HAP-1 (cell line): ENCODE measurements around the gene KIAA0232.
"Not testable (repeated sequence)": the region's sequence is repeated elsewhere in the genome, so short reads cannot be mapped to it uniquely, and the experiment has no call there.

Source experiments
- DNase-seq, 2 experiments: peaks; one replicate each; pipeline ENCODE4 v3.0.0-alpha.2; 2016 to 2020; ENCODE audit warnings: low spot score in 2 of 2
- H3K27me3 ChIP-seq: fragments of 250-450 bp; sonication (Bioruptor Pico); 2 replicates; pipeline ENCODE4 v1.5.1; 2020; ENCODE audit warnings: low read depth, mild to moderate bottlenecking, moderate library complexity
- H3K36me3 ChIP-seq: fragments of 250-450 bp; sonication (Bioruptor Pico); replicated peaks from 2 replicates; pipeline ENCODE4 v1.5.1; 2020; ENCODE audit warnings: mild to moderate bottlenecking
- H3K4me1 ChIP-seq: fragments of 250-450 bp; sonication (Bioruptor Pico); 2 replicates; pipeline ENCODE4 v1.5.1; 2020; ENCODE audit warnings: mild to moderate bottlenecking
- H3K4me3 ChIP-seq: fragments of 250-450 bp; sonication (Bioruptor Pico); 2 replicates; pipeline ENCODE4 v1.5.1; 2020; ENCODE audit warnings: mild to moderate bottlenecking, moderate library complexity
- H3K9me3 ChIP-seq: fragments of 250-450 bp; sonication (Bioruptor Pico); 2 replicates; pipeline ENCODE4 v1.5.1; 2020; ENCODE audit warnings: mild to moderate bottlenecking, moderate library complexity
- in situ Hi-C: fragments of 300-500 bp; cut with MboI; formaldehyde crosslinking; loops from 3 replicates; pipeline ENCODE4 v1.14.3; 2020; ENCODE audit warnings: low sequenced_read_pairs, inconsistent platforms, mixed read lengths

The KIAA0232 gene

GRCh38 chr4:6751611-6752485 is 30.7 kb upstream of the KIAA0232 start:
- no peak for DNase-seq
- Histone ChIP-seq H3K36me3 (no peaks in the 10 kb centered on the region), H3K27me3 (no peaks in the 10 kb centered on the region), H3K4me3 (no peak overlapping the region), H3K9me3 (no peaks in the 10 kb centered on the region), H3K4me1 (no peaks in the 10 kb centered on the region)
- in situ Hi-C loops, result no loop called here

- no peaks in the 10 kb centered on the region for H3K4me1 ChIP-seq
- no peak overlapping the region for H3K4me3 ChIP-seq
- in situ Hi-C loops, result no loop called here
- no peaks in the 10 kb centered on the region for H3K9me3 ChIP-seq
- no peak for DNase-seq
- H3K36me3 ChIP-seq, result no peaks in the 10 kb centered on the region
- no peaks in the 10 kb centered on the region for H3K27me3 ChIP-seq
Measured at GRCh38 chr4:6752486-6752829, 30.1 kb upstream of the KIAA0232 start.

DNA sequence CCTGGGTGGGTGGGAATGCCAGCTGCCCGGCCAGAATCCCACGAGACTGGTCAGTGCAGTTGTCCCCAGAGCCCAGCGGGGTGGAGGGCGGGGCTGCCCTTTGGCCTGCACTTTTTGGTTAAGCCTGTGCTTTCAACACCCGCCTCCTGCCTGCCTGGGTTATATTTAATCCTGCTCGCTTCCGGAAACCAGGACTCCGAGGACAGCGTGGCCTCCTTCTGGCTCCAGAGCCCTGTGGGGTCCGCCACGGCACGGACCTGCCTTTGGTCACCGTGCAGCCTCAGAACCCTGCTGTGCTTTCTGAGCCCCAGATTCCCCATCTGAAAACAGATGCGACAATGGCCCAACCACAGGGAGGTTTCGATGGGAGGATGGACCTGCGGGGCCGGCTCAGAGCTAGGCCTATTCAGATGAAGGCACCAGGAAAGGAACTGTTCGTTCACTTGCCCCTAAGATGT is 29.4 kb upstream of the KIAA0232 start:
- no peak for DNase-seq
- no peaks in the 10 kb centered on the region for H3K9me3 ChIP-seq
- in situ Hi-C loops, result no loop called here
- no peaks in the 10 kb centered on the region for H3K36me3 ChIP-seq
- H3K27me3 ChIP-seq, result no peaks in the 10 kb centered on the region
- no peaks in the 10 kb centered on the region for H3K4me1 ChIP-seq
- H3K4me3 ChIP-seq, result no peak overlapping the region

GRCh38 chr4:6753891-6754290 is 28.6 kb upstream of the KIAA0232 start:
- in situ Hi-C loops, result no loop called here
- no peaks in the 10 kb centered on the region for H3K36me3 ChIP-seq
- no peaks in the 10 kb centered on the region for H3K4me1 ChIP-seq
- H3K9me3 ChIP-seq, result no peaks in the 10 kb centered on the region
- no peak overlapping the region for H3K4me3 ChIP-seq
- H3K27me3 ChIP-seq, result no peaks in the 10 kb centered on the region
- DNase-seq, result no peak

GRCh38 chr4:6754481-6755087 is 27.9 kb upstream of the KIAA0232 start:
- DNase-seq, result no peak
- Histone ChIP-seq H3K36me3 (no peaks in the 10 kb centered on the region), H3K4me3 (no peak overlapping the region), H3K27me3 (no peaks in the 10 kb centered on the region), H3K4me1 (no peaks in the 10 kb centered on the region), H3K9me3 (no peaks in the 10 kb centered on the region)
- in situ Hi-C loops, result no loop called here

GRCh38 chr4:6755088-6755753 is 27.3 kb upstream of the KIAA0232 start:
- H3K36me3 ChIP-seq, result no peaks in the 10 kb centered on the region
- no peak overlapping the region for H3K4me3 ChIP-seq
- no peaks in the 10 kb centered on the region for H3K4me1 ChIP-seq
- no peak for DNase-seq
- no peaks in the 10 kb centered on the region for H3K27me3 ChIP-seq
- in situ Hi-C loops, result no loop called here
- H3K9me3 ChIP-seq, result no peaks in the 10 kb centered on the region

DNA sequence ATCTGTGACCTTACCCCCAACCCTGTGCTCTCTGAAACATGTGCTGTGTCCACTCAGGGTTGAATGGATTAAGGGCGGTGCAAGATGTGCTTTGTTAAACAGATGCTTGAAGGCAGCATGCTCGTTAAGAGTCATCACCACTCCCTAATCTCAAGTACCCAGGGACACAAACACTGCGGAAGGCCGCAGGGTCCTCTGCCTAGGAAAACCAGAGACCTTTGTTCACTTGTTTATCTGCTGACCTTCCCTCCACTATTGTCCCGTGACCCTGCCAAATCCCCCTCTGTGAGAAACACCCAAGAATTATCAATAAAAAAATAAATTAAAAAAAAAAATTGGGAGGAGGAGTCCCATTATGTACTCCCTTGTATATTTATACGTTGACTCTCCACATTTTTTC is 26.2 kb upstream of the KIAA0232 start:
- H3K4me3 ChIP-seq, in situ Hi-C loops, H3K36me3 ChIP-seq: not testable (repeated sequence)

DNA sequence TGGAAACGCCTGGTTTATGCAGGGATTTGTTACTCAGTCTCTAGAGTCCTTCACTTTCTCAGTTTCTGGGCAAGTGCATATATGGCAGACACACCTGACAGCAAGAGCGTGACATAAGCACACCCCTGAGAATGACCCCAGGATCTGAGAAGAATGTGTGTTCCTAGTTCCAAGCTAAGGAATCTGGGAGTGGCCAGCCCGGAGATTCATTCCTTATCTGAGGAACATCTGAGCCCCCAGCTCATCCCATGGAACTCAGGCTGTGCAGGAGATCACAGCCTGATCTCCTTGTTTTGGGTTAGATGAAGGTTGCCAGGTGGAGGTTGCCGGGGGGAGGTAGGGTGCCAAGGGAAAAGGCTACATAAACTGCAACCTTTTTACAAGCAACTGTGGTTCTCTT is 23.8 kb upstream of the KIAA0232 start:
- in situ Hi-C loops, result no loop called here
- no peak overlapping the region for H3K4me3 ChIP-seq
- no peaks in the 10 kb centered on the region for H3K27me3 ChIP-seq
- H3K9me3 ChIP-seq, result no peaks in the 10 kb centered on the region
- H3K36me3 ChIP-seq, result no peaks in the 10 kb centered on the region
- no peak for DNase-seq
- no peaks in the 10 kb centered on the region for H3K4me1 ChIP-seq

More for the DNA sequence above, 26.2 kb upstream of the KIAA0232 start:
- not testable (repeated sequence) for H3K9me3 ChIP-seq, H3K4me1 ChIP-seq, H3K27me3 ChIP-seq, DNase-seq

DNA sequence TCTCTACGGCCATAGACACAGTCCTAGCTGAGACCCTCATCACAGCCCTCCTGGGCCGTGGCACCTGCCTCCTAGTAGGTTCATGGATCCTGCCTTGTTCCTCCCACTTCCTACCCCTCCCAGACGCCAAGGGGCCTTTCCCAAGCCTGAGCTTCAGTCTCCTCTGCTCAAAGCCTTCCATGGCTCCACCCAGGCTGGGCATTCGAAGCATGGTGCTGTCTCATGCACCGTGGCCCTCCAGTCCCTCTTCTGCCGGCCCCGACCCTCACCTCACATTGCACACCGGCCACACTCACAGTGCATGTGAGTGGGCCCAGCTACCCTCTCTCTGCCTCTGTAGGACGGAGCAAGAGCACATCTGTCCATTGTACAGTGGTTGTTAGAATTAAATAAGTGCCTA is 21.7 kb upstream of the KIAA0232 start:
- in situ Hi-C loops, result no loop called here
- no peak overlapping the region for H3K4me3 ChIP-seq
- no peaks in the 10 kb centered on the region for H3K27me3 ChIP-seq
- no peaks in the 10 kb centered on the region for H3K4me1 ChIP-seq
- no peaks in the 10 kb centered on the region for H3K9me3 ChIP-seq
- DNase-seq, result no peak
- H3K36me3 ChIP-seq, result no peaks in the 10 kb centered on the region

DNA sequence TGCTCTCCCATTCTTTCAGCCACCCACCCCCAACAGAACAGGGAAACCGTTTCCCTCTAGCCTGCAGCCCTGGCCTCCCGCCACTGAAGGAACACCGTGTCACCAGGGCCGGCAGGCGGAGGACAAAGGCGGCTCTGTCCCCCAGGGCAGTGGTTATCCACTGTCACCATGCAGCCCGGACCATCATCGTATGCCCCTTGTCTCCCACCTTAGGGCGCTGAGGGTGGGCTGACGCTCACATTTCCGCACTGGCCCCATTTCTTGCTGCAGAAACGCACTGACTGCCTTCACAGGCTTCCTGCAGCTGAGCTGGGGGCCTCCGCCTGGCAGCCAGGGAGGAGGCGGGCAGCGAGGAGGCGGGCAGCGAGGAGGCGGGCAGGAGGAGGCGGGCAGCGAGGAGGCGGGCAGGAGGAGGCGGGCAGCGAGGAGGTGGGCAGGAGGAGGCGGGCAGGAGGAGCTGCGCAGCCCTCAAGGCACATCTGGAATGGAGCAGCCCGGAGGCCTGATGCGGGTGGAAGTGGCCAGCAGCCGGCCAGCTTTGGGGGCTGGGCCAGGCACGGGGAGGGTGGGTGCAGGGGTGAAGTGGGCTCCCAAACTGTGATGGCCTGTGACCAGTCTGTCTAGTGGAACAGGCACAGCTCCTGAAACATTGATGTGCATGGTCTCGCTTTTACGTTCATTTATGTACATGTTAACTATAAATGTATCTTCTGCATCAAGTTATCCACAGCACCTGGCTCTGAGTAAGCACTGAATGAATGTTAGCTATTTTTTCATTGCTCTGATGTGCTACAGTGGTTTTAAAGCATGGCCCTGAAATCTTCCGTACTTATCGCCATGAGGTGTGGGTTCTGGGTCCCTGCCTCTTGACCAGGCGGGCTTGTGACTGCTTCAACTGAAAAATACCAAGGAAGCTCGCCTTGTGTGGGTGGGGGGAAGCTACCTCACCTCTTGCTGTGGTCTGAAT is 20.6 kb upstream of the KIAA0232 start:
- Histone ChIP-seq H3K4me1 (no peaks in the 10 kb centered on the region), H3K27me3 (no peaks in the 10 kb centered on the region), H3K9me3 (no peaks in the 10 kb centered on the region), H3K4me3 (no peak overlapping the region), H3K36me3 (no peaks in the 10 kb centered on the region)
- no peak for DNase-seq
- in situ Hi-C loops, result no loop called here

- no peak overlapping the region for H3K4me3 ChIP-seq
- H3K4me1 ChIP-seq, result no peaks in the 10 kb centered on the region
Measured at GRCh38 chr4:6763330-6763851, 19.1 kb upstream of the KIAA0232 start.

DNA sequence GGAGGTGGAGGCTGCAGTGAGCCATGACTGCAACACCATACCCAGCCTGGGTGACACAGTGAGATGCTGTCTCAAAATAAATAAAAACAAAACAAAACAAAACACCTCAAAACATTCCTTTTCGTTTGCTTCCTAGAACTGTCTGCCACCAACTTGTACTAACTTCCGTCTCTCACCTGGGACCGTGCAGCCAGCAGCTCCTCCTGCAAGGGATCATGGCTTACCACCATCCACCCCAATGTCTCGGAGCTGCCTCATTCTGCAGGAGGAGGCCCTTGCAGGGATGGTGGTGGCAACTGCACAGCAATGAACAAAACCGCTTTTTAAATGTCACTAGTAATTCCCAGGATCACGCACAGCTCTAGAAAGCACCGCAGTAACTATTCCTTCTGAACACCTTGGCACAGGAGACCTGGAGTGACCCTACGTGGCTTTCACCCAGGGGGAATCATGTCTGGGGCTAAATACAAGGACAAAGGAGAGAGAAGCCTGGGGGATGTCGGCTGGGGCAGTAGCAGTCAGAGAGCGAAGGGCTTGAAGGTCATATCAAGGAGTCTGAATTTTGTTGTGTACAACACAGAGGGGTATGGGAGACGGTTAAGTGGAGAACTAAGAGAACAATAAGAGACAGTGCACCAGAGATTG is 17.4 kb upstream of the KIAA0232 start:
- Histone ChIP-seq H3K4me1 (no peaks in the 10 kb centered on the region), H3K9me3 (no peaks in the 10 kb centered on the region), H3K4me3 (no peak overlapping the region), H3K27me3 (no peaks in the 10 kb centered on the region), H3K36me3 (no peaks in the 10 kb centered on the region)
- in situ Hi-C loops, result no loop called here
- DNase-seq, result no peak

More at GRCh38 chr4:6763330-6763851, 19.1 kb upstream of the KIAA0232 start:
- Histone ChIP-seq H3K36me3 (no peaks in the 10 kb centered on the region), H3K27me3 (no peaks in the 10 kb centered on the region), H3K9me3 (no peaks in the 10 kb centered on the region)
- in situ Hi-C loops, result no loop called here
- no peak for DNase-seq

- no peak for DNase-seq
- no peaks in the 10 kb centered on the region for H3K27me3 ChIP-seq
- H3K36me3 ChIP-seq, result no peaks in the 10 kb centered on the region
- H3K9me3 ChIP-seq, result no peaks in the 10 kb centered on the region
- in situ Hi-C loops, result no loop called here
- H3K4me3 ChIP-seq, result no peak overlapping the region
- no peaks in the 10 kb centered on the region for H3K4me1 ChIP-seq
Measured at GRCh38 chr4:6765703-6766102, 16.8 kb upstream of the KIAA0232 start.
